H1 (cell line): Measurements from ENCODE around the gene HLA-F. TPM values are rescaled to one million over a fixed set of nuclear protein-coding genes. Genes with fewer than 3 reads are reported as not detected.

Source experiments
- CTCF ChIA-PET: fragments of 300-600 bp; sonication (Branson Sonifier 250); formaldehyde crosslinking; loops from one replicate; lab custom pipeline; 2021; ENCODE audit not compliant: partially characterized antibody; lab: Charles Lee
- POLR2A ChIA-PET: fragments of 300-600 bp; sonication (Branson Sonifier 250); formaldehyde crosslinking; loops from one replicate; lab custom pipeline; 2021; ENCODE audit warnings: inconsistent platforms; ENCODE audit not compliant: partially characterized antibody; lab: Charles Lee
- DNase-seq, 2 experiments: peaks; one replicate each; pipeline versions ENCODE4 v3.0.0 to v3.0.0-alpha.2; 2010 to 2022; ENCODE audit warnings: low spot score in 2 of 2, low read depth in 1 of 2, mixed read lengths in 1 of 2
- FAIRE-seq: peaks from 2 replicates; lab custom pipeline; 2011; peaks lifted over from hg19 to GRCh38; lab: Jason Lieb, UNC
- H2AFZ ChIP-seq: 2 replicates; pipeline ENCODE4 v1.8.1; 2012; ENCODE audit warnings: low read length, inconsistent platforms
- H2AK5ac ChIP-seq: 2 replicates; pipeline ENCODE4 v1.6.1; 2013; ENCODE audit warnings: low read depth, low read length
- H2BK120ac ChIP-seq: replicated peaks from 2 replicates; pipeline ENCODE3; 2013; ENCODE audit warnings: low read depth, low read length, inconsistent platforms
- H2BK12ac ChIP-seq: 2 replicates; pipeline ENCODE4 v1.6.1; 2013; ENCODE audit warnings: low read depth, low read length
- H2BK15ac ChIP-seq: 2 replicates; pipeline ENCODE4 v1.6.1; 2013; ENCODE audit warnings: low read length
- H2BK20ac ChIP-seq: 2 replicates; pipeline ENCODE4 v1.6.1; 2013; ENCODE audit warnings: low read length
- H2BK5ac ChIP-seq: 2 replicates; pipeline ENCODE4 v1.6.1; 2013; ENCODE audit warnings: low read depth, low read length
- H3K14ac ChIP-seq: 2 replicates; pipeline ENCODE4 v1.6.1; 2013; ENCODE audit warnings: inconsistent platforms; ENCODE audit not compliant: insufficient read length
- H3K18ac ChIP-seq: 2 replicates; pipeline ENCODE4 v1.6.1; 2013; ENCODE audit warnings: low read length; ENCODE audit errors: extremely low read depth
- H3K23ac ChIP-seq: 2 replicates; pipeline ENCODE4 v1.6.1; 2013; ENCODE audit warnings: inconsistent platforms; ENCODE audit not compliant: insufficient read length
- H3K23me2 ChIP-seq: 2 replicates; pipeline ENCODE4 v1.6.1; 2013; ENCODE audit warnings: low read depth, low read length
- H3K27ac ChIP-seq: 2 replicates; pipeline ENCODE4 v1.6.1; 2011; ENCODE audit warnings: low read depth, low read length, inconsistent platforms
- H3K27me3 ChIP-seq, 4 experiments: replicated peaks in 1 of 4; 1 replicate in 1 of 4; 2 replicates in 3 of 4; pipeline versions ENCODE4 v1.6.1 to v1.8.1; 2011 to 2013; ENCODE audit warnings: low read length in 3 of 4, mild to moderate bottlenecking in 3 of 4, inconsistent platforms in 2 of 4, mixed read lengths in 2 of 4, moderate library complexity in 1 of 4; ENCODE audit not compliant: control insufficient read depth in 3 of 4, insufficient read depth in 3 of 4; ENCODE audit errors: extremely low read depth in 1 of 4
- H3K36me3 ChIP-seq, 4 experiments: 2 replicates each; pipeline versions ENCODE4 v1.6.1 to v1.8.1; 2011 to 2013; ENCODE audit warnings: mild to moderate bottlenecking in 4 of 4, low read length in 3 of 4, moderate library complexity in 2 of 4, control low read depth in 1 of 4, inconsistent platforms in 1 of 4; ENCODE audit not compliant: insufficient read depth in 4 of 4, control insufficient read depth in 2 of 4
- H3K4ac ChIP-seq: replicated peaks from 2 replicates; pipeline ENCODE3; 2013; ENCODE audit warnings: low read length, low read depth, mixed read lengths, inconsistent platforms; ENCODE audit not compliant: insufficient read length
- H3K4me1 ChIP-seq, 4 experiments: replicated peaks in 1 of 4; 1 replicate in 1 of 4; 2 replicates in 3 of 4; pipeline versions ENCODE4 v1.6.1 to v1.8.1; 2011 to 2013; ENCODE audit warnings: low read length in 3 of 4, inconsistent platforms in 2 of 4, mixed read lengths in 1 of 4; ENCODE audit not compliant: insufficient read depth in 4 of 4, control insufficient read depth in 3 of 4
- H3K4me2 ChIP-seq, 2 experiments: 2 replicates each; pipeline versions ENCODE4 v1.6.1 to v1.8.1; 2011 to 2013; ENCODE audit warnings: low read depth in 2 of 2, low read length in 2 of 2, control low read depth in 1 of 2, inconsistent platforms in 1 of 2, mild to moderate bottlenecking in 1 of 2; ENCODE audit not compliant: insufficient read depth in 1 of 2
- H3K4me3 ChIP-seq, 4 experiments: fragments of 200-600, 300-600 bp in 1 of 4; sonication (generic), shearing (Covaris generic), sonication (Bioruptor Twin) in 1 of 4; 2 replicates each; pipeline versions ENCODE4 v1.5.1 to v1.8.1; 2011 to 2016; ENCODE audit warnings: low read length in 4 of 4, low read depth in 3 of 4, control low read depth in 2 of 4, inconsistent platforms in 2 of 4, mild to moderate bottlenecking in 2 of 4, mixed read lengths in 1 of 4, moderate library complexity in 1 of 4; ENCODE audit not compliant: insufficient read depth in 2 of 4; ENCODE audit errors: extremely low read depth in 1 of 4
- H3K56ac ChIP-seq: replicated peaks from 2 replicates; pipeline ENCODE3; 2013; ENCODE audit warnings: low read depth, mild to moderate bottlenecking, mixed read lengths, low read length, inconsistent platforms; ENCODE audit not compliant: insufficient read length
- H3K79me1 ChIP-seq: 2 replicates; pipeline ENCODE4 v1.6.1; 2013; ENCODE audit warnings: low read depth, low read length, control low read depth
- H3K79me2 ChIP-seq, 2 experiments: 2 replicates each; pipeline versions ENCODE4 v1.6.1 to v1.8.1; 2012 to 2013; ENCODE audit warnings: low read length in 2 of 2, mild to moderate bottlenecking in 2 of 2, inconsistent platforms in 1 of 2; ENCODE audit not compliant: insufficient read depth in 2 of 2, control insufficient read depth in 1 of 2
- H3K9ac ChIP-seq, 4 experiments: replicated peaks in 1 of 4; 1 replicate in 1 of 4; 2 replicates in 3 of 4; pipeline versions ENCODE4 v1.6.1 to v1.8.1; 2011 to 2013; ENCODE audit warnings: low read depth in 3 of 4, low read length in 3 of 4, control low read depth in 2 of 4, mild to moderate bottlenecking in 2 of 4, moderate library complexity in 2 of 4, inconsistent platforms in 1 of 4; ENCODE audit errors: extremely low read depth in 1 of 4
- H3K9me3 ChIP-seq, 2 experiments: 2 replicates each; pipeline versions ENCODE4 v1.6.1 to v1.8.1; 2012 to 2013; ENCODE audit warnings: mild to moderate bottlenecking in 2 of 2, moderate library complexity in 2 of 2, control low read depth in 1 of 2, inconsistent platforms in 1 of 2, low read depth in 1 of 2, low read length in 1 of 2, mixed read lengths in 1 of 2; ENCODE audit not compliant: insufficient read depth in 2 of 2
- H4K20me1 ChIP-seq, 2 experiments: replicated peaks in 1 of 2; 2 replicates each; pipeline versions ENCODE3 to v1.8.1; 2011 to 2013; ENCODE audit warnings: inconsistent platforms in 2 of 2, low read length in 2 of 2, mild to moderate bottlenecking in 1 of 2; ENCODE audit not compliant: insufficient read depth in 2 of 2, control insufficient read depth in 1 of 2
- H4K5ac ChIP-seq: 2 replicates; pipeline ENCODE4 v1.6.1; 2013; ENCODE audit warnings: low read length, low read depth, mixed read lengths, inconsistent platforms; ENCODE audit not compliant: insufficient read length
- H4K8ac ChIP-seq: 2 replicates; pipeline ENCODE4 v1.8.0; 2013; ENCODE audit warnings: mild to moderate bottlenecking, moderate library complexity, low read length, inconsistent platforms; ENCODE audit not compliant: insufficient read depth; ENCODE audit errors: extremely low read depth
- H4K91ac ChIP-seq: replicated peaks from 2 replicates; pipeline ENCODE3; 2013; ENCODE audit warnings: low read length, mixed read lengths, inconsistent platforms; ENCODE audit not compliant: insufficient read length
- ATF2 ChIP-seq: IDR thresholded peaks from 2 replicates; pipeline ENCODE4 v1.6.1; 2012; ENCODE audit warnings: low read length, inconsistent platforms
- CHD1 ChIP-seq: IDR thresholded peaks from 2 replicates; pipeline ENCODE4 v1.6.1; 2012; ENCODE audit warnings: low read depth, low read length, improper control_type of control experiment
- CHD2 ChIP-seq: IDR thresholded peaks from 2 replicates; pipeline ENCODE4 v1.6.1; 2012; ENCODE audit warnings: low read length, improper control_type of control experiment
- CTBP2 ChIP-seq: IDR thresholded peaks from 2 replicates; pipeline ENCODE4 v1.7.0; 2011; ENCODE audit warnings: borderline replicate concordance, mild to moderate bottlenecking, moderate library complexity, mixed read lengths, low read length; ENCODE audit not compliant: insufficient read depth, insufficient read length
- FOSL1 ChIP-seq: IDR thresholded peaks from 2 replicates; pipeline ENCODE4 v1.6.1; 2011; ENCODE audit warnings: mild to moderate bottlenecking, low read depth, low read length, moderate library complexity; ENCODE audit not compliant: insufficient read depth
- HDAC6 ChIP-seq: IDR thresholded peaks from one replicate; pipeline ENCODE4 v1.7.1; 2012; ENCODE audit warnings: low read depth, mild to moderate bottlenecking, inconsistent platforms, low read length, moderate library complexity
- MAX ChIP-seq: IDR thresholded peaks from 2 replicates; pipeline ENCODE4 v1.6.1; 2012; ENCODE audit warnings: inconsistent platforms
- PHF8 ChIP-seq: fragments of 200-600 bp; sonication (generic); conservative IDR thresholded peaks from 2 replicates; pipeline ENCODE4 v1.7.1; 2012; ENCODE audit warnings: low read depth, mild to moderate bottlenecking, inconsistent platforms, low read length, moderate library complexity
- RNF2 ChIP-seq: fragments of 200-900, 300-1000 bp; sonication (generic); IDR thresholded peaks from 2 replicates; pipeline ENCODE4 v1.7.1; 2016; ENCODE audit warnings: borderline replicate concordance, low read depth, mild to moderate bottlenecking, antibody characterized with exemption, low read length; ENCODE audit not compliant: poor library complexity, severe bottlenecking; ENCODE audit errors: missing control alignments
- SIN3A ChIP-seq, 2 experiments: IDR thresholded peaks in 1 of 2; conservative IDR thresholded peaks in 1 of 2; 2 replicates each; pipeline ENCODE4 v1.6.1; 2011 to 2012; ENCODE audit warnings: low read length in 2 of 2, improper control_type of control experiment in 1 of 2, low read depth in 1 of 2, mild to moderate bottlenecking in 1 of 2
- TBP ChIP-seq: IDR thresholded peaks from 2 replicates; pipeline ENCODE4 v1.6.1; 2011; ENCODE audit warnings: low read depth, low read length, improper control_type of control experiment
- WGBS, 2 experiments: shearing (Covaris generic) in 1 of 2; methylation state at CpG; one replicate each; pipeline versions ENCODE4 v1.1.6 to v1.1.7; 2013 to 2015; ENCODE audit warnings: low lambda C conversion rate in 2 of 2, mixed read lengths in 2 of 2, inconsistent platforms in 1 of 2, low coverage in 1 of 2, missing lambda C conversion rate in 1 of 2; ENCODE audit not compliant: insufficient replicate concordance in 2 of 2, insufficient coverage in 1 of 2, insufficient read length in 1 of 2; ENCODE audit errors: extremely low coverage in 1 of 2, missing lambda C conversion rate in 1 of 2; 5-methylcytosine and 5-hydroxymethylcytosine counted together
- polyA plus RNA-seq, 7 experiments: library from polyadenylated mRNA; depleted of rRNA in 3 of 7; stranded (reverse) in 5 of 7; unstranded in 2 of 7; fragments of >200 nt in 5 of 7; fragments of 200-250 nt in 2 of 7; gene quantifications; 1 replicate in 5 of 7; 2 replicates in 1 of 7; 4 replicates in 1 of 7; pipeline versions ENCODE4 v1.2.1 to v1.2.3, GENCODE V29; 2011 to 2013; ENCODE audit warnings: missing spikeins in 2 of 7, mixed read lengths in 2 of 7
- total RNA-seq: library from RNA; stranded (reverse); fragmentation: NEBNext Ultra II Directional; extraction: Animal tissue kit (Norgen Biotek cat#: 25700); gene quantifications from 2 replicates; pipeline ENCODE4 v1.2.1, GENCODE V29; 2021

HLA-F gene
- total and polyA plus RNA-seq, 2 of the 8 experiments (the other 6 are each of a cell fraction or from before 2014, with no cell fraction given): 9.6 to 11.7 TPM

- H3K14ac ChIP-seq: no peak overlapping the region
- no peak overlapping the region for H2AK5ac ChIP-seq
- peak overlapping the region; percentile 37 for H4K91ac ChIP-seq
- H4K8ac ChIP-seq: no peak overlapping the region
- H3K9me3 ChIP-seq: no peaks in the 10 kb centered on the region
- peak overlapping the region; percentile 55 for H2BK5ac ChIP-seq
- WGBS, 2 experiments: 82% methylated on average over 2 of the region's 2 CpGs; no CpG with 5 or more reads in 1 of the 2 experiments
- no peak overlapping the region for H3K4me3 ChIP-seq
- POLR2A ChIA-PET: interaction anchor here (0.9 to 1.5 kb wide), 2 partner anchors 9 to 14 kb away, joined by 3 to 6 read pairs; no protein-coding TSS in a partner anchor
- H2AFZ ChIP-seq: 0 out of 2 replicates have a peak overlapping the region, but pooled peaks have one; percentile 33
- no peaks in the 10 kb centered on the region for H4K20me1 ChIP-seq
- no peaks in the 10 kb centered on the region for H3K79me2 ChIP-seq
- no peak overlapping the region for H3K56ac ChIP-seq
- H3K23ac ChIP-seq: no peak overlapping the region
- peaks cover 6 to 23% (median 15%) of the 10 kb centered on the region in 4 experiments for H3K4me1 ChIP-seq
- no peak overlapping the region for H3K18ac ChIP-seq
- H3K9ac ChIP-seq: no peak overlapping the region
- no peak overlapping the region for H4K5ac ChIP-seq
- H3K27me3 ChIP-seq: no peaks in the 10 kb centered on the region
- FAIRE-seq (no peak), DNase-seq (no peak)
- peak overlapping the region; percentile 34; the same call in 1 of the 2 replicates for H2BK20ac ChIP-seq
- H2BK12ac ChIP-seq: peak overlapping the region; percentile 31; the same call in 1 of the 2 replicates
- H2BK120ac ChIP-seq: no peak overlapping the region
- no peak overlapping the region for H3K4me2 ChIP-seq
- CTCF ChIA-PET: interaction anchor here (0.5 to 3.5 kb wide), 7 partner anchors 10 to 925 kb away, joined by 3 to 10 read pairs (median 4); no protein-coding TSS in a partner anchor
- no peaks in the 10 kb centered on the region for H3K79me1 ChIP-seq
- H3K36me3 ChIP-seq: no peaks in the 10 kb centered on the region
- no peak overlapping the region for H3K27ac ChIP-seq
- H2BK15ac ChIP-seq: no peak overlapping the region
- H3K23me2 ChIP-seq: no peaks in the 10 kb centered on the region
- H3K4ac ChIP-seq: no peak overlapping the region
- TF ChIP-seq CHD2 (no peak), CHD1 (no peak), TBP (no peak), RNF2 (no peak), FOSL1 (no peak), MAX (no peak), SIN3A (conservative IDR thresholded peaks at IDR 0.05 in 1 of 2, IDR thresholded peaks at IDR 0.05 in 1 of 2; ENCODE audit: low read depth in 1 of 2, low read length in 2 of 2) (no peak), PHF8 (no peak), CTBP2 (no peak), HDAC6 (no peak), ATF2 (no peak)
These were observed 39.6 kb downstream of the HLA-F start for GRCh38 chr6:29762781-29763214.
